Mesothelial cell of epicardium (in vitro differentiated cells): ENCODE results near the gene PAAF1. TPM values are rescaled to one million over a fixed set of nuclear protein-coding genes. Genes with fewer than 3 reads are reported as not detected.

Source experiments
- DNase-seq, 2 experiments: peaks; one replicate each; pipeline ENCODE4 v3.0.0; 2021; ENCODE audit warnings: low spot score in 2 of 2; ENCODE audit not compliant: unreplicated experiment in 2 of 2
- H3K27ac Mint-ChIP-seq: 2 replicates; pipeline ENCODE4 v1.8.0; 2021; ENCODE audit warnings: mixed read lengths
- H3K27me3 Mint-ChIP-seq: 2 replicates; pipeline ENCODE4 v1.8.0; 2021; ENCODE audit warnings: low read depth, mixed read lengths
- H3K36me3 Mint-ChIP-seq: 2 replicates; pipeline ENCODE4 v1.8.0; 2021; ENCODE audit warnings: mixed read lengths
- H3K4me1 Mint-ChIP-seq: 2 replicates; pipeline ENCODE4 v1.8.0; 2021; ENCODE audit warnings: mixed read lengths
- H3K4me3 Mint-ChIP-seq: 2 replicates; pipeline ENCODE4 v1.8.0; 2021; ENCODE audit warnings: mild to moderate bottlenecking, moderate library complexity, mixed read lengths
- H3K9me3 Mint-ChIP-seq: 2 replicates; pipeline ENCODE4 v1.8.0; 2021; ENCODE audit warnings: mixed read lengths
- total RNA-seq: library from RNA; stranded (reverse); gene quantifications from 3 replicates; pipeline ENCODE4 v1.2.1, GENCODE V29; 2021
- TF ChIP-seq, protein P1 (sequence below): fragments of 200-600 bp; sonication (generic); IDR thresholded peaks from one replicate; pipeline ENCODE4 v1.5.0; 2021; ENCODE audit warnings: antibody characterized with exemption; ENCODE audit not compliant: unreplicated experiment

Gene PAAF1
- total RNA-seq, 1 donor from 2014 or later, result 34.6 TPM

DNA sequence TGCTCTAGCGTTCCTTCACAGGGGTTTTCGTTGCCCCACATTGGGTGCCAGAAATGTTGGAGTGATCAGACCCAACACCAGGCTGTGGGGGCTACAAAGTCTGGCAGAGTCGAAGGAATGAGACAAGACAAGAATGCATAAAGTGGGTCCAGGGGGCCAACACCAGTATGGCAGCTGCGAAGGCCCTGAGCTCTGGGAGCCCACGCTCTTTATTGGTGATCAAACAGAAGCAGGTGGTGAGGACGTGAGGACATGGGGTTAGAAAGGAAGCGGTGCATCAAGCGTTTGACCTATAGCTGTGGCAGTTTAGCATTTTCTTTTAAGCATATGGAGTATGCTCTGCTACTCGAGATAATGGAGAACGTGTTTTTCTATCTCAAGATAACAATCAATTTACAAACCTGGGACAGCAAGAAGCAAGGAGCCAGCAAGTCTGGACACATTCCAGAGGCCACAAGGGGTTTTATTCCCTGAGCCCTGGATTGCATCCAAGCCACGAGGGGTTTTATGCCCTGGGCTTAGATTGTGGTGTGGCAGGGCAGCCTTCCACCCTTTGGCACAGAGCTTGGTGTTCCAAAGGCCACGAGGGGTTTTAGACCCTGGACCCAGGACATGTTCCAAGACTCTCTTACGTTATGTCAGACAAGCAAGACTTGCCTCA, 70.1 kb downstream of the PAAF1 start:
- H3K36me3 Mint-ChIP-seq, result peaks cover 17% of the 10 kb centered on the region
- H3K27me3 Mint-ChIP-seq, result no peaks in the 10 kb centered on the region
- no peak for DNase-seq
- H3K9me3 Mint-ChIP-seq, result peaks cover 23% of the 10 kb centered on the region
- TF ChIP-seq, protein P1, sequence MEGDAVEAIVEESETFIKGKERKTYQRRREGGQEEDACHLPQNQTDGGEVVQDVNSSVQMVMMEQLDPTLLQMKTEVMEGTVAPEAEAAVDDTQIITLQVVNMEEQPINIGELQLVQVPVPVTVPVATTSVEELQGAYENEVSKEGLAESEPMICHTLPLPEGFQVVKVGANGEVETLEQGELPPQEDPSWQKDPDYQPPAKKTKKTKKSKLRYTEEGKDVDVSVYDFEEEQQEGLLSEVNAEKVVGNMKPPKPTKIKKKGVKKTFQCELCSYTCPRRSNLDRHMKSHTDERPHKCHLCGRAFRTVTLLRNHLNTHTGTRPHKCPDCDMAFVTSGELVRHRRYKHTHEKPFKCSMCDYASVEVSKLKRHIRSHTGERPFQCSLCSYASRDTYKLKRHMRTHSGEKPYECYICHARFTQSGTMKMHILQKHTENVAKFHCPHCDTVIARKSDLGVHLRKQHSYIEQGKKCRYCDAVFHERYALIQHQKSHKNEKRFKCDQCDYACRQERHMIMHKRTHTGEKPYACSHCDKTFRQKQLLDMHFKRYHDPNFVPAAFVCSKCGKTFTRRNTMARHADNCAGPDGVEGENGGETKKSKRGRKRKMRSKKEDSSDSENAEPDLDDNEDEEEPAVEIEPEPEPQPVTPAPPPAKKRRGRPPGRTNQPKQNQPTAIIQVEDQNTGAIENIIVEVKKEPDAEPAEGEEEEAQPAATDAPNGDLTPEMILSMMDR, result no peak
- H3K27ac Mint-ChIP-seq, result no peak overlapping the region
- H3K4me3 Mint-ChIP-seq, result no peak overlapping the region
- no peaks in the 10 kb centered on the region for H3K4me1 Mint-ChIP-seq

DNA sequence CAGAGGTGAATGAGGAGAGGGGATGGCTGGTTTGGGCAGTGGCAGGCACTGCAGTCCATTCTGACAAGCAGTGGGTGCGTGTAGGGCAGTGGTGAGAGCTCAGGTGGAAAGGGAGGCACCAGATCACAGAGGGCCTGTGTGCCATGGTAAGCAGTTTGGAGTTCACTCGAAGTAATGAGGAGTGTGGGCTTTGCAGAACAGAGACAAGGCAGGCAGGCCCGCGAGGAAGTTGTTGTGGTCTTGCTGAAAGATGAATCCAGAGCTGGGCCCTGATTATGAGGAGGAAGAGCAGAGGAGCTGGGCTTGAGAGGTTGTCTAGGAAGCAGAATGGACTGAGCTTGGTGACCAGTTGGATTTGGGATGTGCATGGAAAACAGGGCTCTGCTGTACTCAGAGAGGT, 72.4 kb downstream of the PAAF1 start:
- Mint-ChIP-seq H3K4me3 (no peak overlapping the region), H3K9me3 (peaks cover 17% of the 10 kb centered on the region), H3K4me1 (no peaks in the 10 kb centered on the region), H3K36me3 (peaks cover 13% of the 10 kb centered on the region), H3K27ac (no peak overlapping the region), H3K27me3 (no peaks in the 10 kb centered on the region)
- TF ChIP-seq, protein P1, result no peak
- no peak for DNase-seq

DNA sequence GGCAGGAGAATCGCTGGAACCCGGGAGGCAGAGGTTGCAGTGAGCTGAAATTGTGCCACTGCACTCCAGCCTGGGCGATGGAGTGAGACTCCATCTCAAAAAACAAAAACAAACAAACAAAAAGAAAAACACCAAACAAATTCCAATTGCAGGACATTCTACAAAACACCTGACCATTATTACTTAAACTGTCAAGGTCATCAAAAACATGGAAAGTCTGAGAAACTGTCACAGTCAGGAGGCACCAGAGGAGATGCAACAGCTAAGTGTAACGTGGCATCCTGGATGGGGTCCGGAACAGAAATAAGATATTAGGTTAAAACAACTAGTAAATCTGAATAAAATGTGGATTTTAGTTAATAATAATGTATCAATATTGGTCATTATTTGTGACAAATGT, 73.1 kb downstream of the PAAF1 start:
- Mint-ChIP-seq H3K9me3 (peaks cover 14% of the 10 kb centered on the region), H3K27ac (no peak overlapping the region), H3K27me3 (no peaks in the 10 kb centered on the region), H3K4me1 (no peaks in the 10 kb centered on the region), H3K4me3 (no peak overlapping the region), H3K36me3 (peaks cover 12% of the 10 kb centered on the region)
- DNase-seq, result no peak
- TF ChIP-seq, protein P1, result no peak

DNA sequence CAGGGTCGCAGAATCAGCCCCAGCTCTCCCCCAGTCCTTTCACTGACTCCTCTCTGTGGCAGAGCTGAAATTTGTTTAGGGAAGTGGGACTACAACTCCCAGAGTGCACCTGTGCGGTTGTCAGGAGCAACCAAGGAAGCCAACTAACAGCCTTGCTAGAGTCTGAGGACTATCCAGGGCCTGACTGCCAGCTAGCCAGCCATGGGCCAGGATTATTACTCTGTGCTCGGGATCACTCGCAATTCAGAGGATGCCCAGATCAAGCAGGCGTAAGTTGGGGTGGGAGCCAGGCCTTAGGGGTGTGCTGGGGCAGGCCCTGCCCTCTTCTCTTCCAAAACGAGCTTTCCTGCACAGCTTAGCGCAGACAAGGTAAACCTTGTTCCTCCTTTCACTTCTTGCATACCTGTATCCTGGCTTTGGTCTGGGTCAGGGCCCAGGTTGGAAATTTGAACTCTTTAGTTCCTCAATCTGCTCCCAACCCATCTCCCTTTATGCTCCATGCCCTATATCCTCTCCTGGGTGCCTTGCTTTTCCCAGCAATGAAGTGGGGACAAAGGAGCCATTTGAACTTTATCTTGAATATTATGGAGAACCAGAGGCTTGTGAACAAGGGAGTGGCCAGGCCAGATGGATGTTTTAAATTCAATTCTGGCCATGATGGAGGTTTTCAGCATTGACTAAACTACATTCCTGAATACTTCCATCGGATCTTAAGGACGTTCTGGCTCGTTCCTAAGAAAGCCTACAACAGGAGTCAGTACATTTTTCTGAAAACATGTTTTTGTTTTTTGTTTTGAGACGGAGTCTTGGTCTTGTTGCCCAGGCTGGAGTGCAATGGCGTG, 74.3 kb downstream of the PAAF1 start, which contains the start of gene DNAJB13:
Gene DNAJB13 (plus strand): TSS at position 158 of the 842 bp plus-strand sequence. CDS start 44 bp downstream, at position 202.
- DNase-seq, result no peak
- peaks cover 14% of the 10 kb centered on the region for H3K9me3 Mint-ChIP-seq
- H3K27ac Mint-ChIP-seq, result no peak within 1 kb of the TSS
- TF ChIP-seq, protein P1, result no peak
- peaks cover 12% of the 10 kb centered on the region for H3K36me3 Mint-ChIP-seq
- peaks cover 2% of the 10 kb centered on the region for H3K4me1 Mint-ChIP-seq
- H3K4me3 Mint-ChIP-seq, result no peak within 1 kb of the TSS
- no peaks in the 10 kb centered on the region for H3K27me3 Mint-ChIP-seq

DNA sequence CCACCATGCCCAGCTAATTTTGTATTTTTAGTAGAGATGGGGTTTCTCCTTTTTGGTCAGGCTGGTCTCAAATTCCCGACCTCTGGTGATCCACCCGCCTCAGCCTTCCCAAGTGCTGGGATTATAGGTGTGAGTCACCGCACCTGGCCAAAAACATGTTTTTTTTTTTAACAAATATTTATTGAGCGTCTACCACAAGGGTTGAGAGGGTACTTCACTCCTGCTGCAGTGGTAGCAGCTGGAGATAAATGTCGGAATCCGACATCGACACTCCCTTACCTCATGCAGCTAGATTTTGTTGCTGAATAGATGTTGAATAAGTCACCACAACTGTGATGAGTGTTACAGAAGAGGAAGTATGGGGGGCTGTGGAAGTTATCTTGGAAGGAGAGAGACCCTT, 75.0 kb downstream of the PAAF1 start:
- DNase-seq, result no peak
- H3K4me1 Mint-ChIP-seq, result peaks cover 4% of the 10 kb centered on the region
- TF ChIP-seq, protein P1, result no peak
- H3K4me3 Mint-ChIP-seq, result no peak overlapping the region
- H3K36me3 Mint-ChIP-seq, result peaks cover 7% of the 10 kb centered on the region
- H3K27ac Mint-ChIP-seq, result no peak overlapping the region
- no peaks in the 10 kb centered on the region for H3K27me3 Mint-ChIP-seq
- H3K9me3 Mint-ChIP-seq, result peaks cover 8% of the 10 kb centered on the region
